D721Med (cell line): ENCODE measurements around the gene IL20.

Experiments used
- DNase-seq: peaks from one replicate; pipeline ENCODE4 v3.0.0; 2011; ENCODE audit warnings: low spot score; ENCODE audit not compliant: insufficient read length
- FAIRE-seq: peaks from 2 replicates; lab custom pipeline; 2011; peaks lifted over from hg19 to GRCh38; lab: Jason Lieb, UNC
- CTCF ChIP-seq: IDR thresholded peaks from 2 replicates; pipeline ENCODE4 v1.5.1; 2012; ENCODE audit warnings: mild to moderate bottlenecking, control low read depth; ENCODE audit not compliant: insufficient read depth; ENCODE audit errors: missing control alignments

The IL20 gene

GRCh38 chr1:206893380-206893779 is 28.0 kb downstream of the IL20 start:
- FAIRE-seq, result no peak
- no peak for TF ChIP-seq CTCF
- DNase-seq, result no peak

DNA sequence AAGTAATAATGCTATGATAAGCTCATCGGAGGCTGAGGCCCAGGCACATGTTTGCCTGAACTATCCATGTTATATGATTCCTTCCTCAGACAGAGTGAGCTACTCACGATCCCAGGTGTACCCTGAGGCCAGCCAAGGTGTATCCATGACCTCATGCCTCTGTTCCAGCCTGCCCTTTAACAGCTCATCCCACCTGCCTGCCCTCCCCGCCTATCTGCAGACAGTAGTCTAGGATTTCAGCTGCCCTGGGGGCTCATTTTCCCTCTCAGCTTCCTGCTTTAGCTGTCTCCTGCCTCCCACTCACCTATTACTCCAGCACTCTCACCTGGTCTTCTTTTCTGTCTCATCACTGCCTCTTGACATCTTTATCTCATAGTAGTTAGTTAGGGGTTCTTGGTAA is 29.9 kb downstream of the IL20 start:
- no peak for TF ChIP-seq CTCF
- no peak for DNase-seq
- FAIRE-seq, result no peak

DNA sequence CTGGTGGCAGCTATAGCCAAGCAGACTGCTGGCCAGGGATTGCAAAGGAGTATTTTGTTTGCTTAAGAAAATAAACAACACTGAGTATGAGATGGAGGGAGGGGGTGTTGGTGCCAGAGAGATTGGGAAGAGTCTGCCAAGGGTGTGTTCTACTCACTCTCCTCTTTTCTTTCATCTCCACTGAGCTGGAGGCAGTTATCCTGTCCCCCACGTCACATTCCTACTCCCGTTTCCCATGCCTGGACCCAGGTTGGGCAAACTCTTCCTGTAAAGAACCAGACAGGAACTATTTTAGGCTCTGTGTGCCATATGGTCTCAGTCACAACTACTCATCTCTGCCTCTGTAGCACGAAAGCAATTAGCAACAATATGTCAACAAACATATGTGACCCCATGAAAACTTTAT is 30.4 kb downstream of the IL20 start:
- TF ChIP-seq CTCF, result no peak

GRCh38 chr1:206896261-206896660 is 30.8 kb downstream of the IL20 start:
- TF ChIP-seq CTCF, result no peak
- FAIRE-seq, result no peak

More for the DNA sequence above, 30.4 kb downstream of the IL20 start:
- FAIRE-seq, result no peak
- no peak for DNase-seq

GRCh38 chr1:206897175-206897574 is 31.8 kb downstream of the IL20 start, which contains the start of gene IL24:
Gene IL24 (plus strand): TSS chr1:206897443. CDS start chr1:206897833, 390 bp downstream.
- FAIRE-seq, result no peak
- no peak for DNase-seq
- no peak for TF ChIP-seq CTCF

More at GRCh38 chr1:206896261-206896660, 30.8 kb downstream of the IL20 start:
- no peak for DNase-seq

DNA sequence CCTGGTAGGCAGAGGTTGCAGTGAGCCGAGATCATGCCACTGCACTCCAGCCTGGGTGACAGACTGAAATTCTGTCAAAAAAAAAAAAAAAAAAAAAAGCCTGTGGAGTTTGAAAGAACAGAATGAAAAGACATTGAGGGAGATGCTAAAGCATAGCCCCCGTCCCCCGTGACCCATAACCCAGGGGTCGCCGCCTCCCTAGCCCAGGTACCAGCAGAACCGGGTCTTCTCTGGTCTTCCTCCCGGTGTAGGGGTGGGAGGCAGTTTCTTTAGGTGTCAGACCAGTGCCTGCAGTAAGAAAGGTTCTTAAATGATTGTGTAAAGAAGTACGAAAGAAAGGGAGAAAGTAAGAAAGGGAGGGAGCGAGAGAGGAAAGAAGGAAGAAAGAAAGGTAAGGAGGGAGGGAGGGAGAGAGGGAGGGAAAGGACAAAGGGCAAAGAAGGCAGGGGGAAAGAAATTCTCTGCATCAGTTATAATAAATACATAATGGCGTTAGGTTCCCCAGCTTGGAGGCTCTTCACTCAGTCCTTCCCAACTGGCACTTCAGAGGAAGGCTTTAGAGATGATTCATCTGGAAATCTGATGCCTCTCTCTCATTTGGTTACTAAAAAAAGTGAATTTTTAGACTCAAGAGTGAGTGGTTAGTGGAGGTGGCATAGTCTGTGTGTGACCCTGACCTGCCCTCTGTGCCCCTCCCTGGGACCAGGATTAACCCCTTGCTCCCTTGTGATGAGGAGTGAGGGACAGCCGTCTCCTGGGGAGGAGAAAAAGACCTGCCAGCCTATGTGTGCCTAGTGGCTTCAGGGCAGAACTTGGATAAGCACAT is 32.9 kb downstream of the IL20 start:
- no peak for TF ChIP-seq CTCF
- DNase-seq, result no peak
- FAIRE-seq, result no peak

DNA sequence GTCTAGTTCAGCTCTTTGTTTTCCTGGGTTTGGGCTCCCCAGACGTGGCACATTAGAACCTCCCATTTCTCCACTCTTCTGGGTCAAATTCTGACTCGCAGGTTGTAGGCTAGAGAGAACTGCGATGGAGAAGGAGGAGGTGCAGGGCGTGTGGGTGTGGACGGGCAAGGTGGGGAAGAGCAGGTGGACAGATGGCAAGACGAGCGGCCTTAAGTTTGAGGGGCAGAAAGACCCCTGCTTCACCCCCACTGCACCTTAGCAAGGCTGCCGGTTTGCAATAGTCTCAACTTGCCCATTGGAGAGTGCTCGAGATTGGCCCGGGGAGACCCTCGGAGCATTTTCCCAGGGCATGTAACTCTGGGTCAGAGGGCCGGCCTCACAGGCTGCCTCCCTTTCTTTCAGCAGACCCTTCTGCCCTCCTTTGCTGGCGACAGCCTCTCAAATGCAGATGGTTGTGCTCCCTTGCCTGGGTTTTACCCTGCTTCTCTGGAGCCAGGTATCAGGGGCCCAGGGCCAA is 33.5 kb downstream of the IL20 start:
- FAIRE-seq (no peak), DNase-seq (no peak)
- no peak for TF ChIP-seq CTCF
